Measurements from ENCODE around the gene MFSD6.

DNA sequence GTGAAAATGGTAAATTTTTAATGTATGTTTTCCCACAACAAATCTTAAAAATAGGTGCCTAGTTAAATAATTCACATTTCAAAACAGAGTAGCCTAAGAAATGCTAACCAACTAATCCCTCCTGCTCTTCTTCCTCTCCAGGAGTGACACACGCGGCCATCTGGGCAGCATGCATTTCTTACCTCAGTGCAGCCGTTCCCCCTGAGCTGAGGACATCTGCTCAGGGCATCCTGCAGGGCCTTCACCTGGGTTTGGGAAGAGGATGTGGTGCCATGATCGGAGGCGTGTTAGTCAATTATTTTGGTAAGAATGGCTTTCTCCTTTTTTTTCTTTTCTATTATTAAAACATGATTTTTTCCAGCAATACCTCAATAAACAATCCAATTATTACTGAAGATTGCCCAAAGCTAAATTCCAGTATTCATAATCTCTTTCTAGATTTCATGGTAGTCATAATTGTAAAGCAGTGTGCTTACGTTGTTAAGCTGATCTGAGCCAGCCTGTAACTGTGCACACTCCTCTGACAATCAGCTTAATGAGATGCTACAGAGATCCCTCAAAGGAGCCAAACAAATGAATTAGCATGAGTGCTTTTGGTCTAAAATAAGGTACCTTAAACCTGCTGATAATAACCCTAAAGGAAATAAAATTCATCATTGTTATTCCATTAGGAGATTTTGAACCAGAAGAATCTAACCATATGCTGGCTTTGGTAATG is 80.5 kb downstream of the MFSD6 start:
- TF ChIP-seq, protein P1, sequence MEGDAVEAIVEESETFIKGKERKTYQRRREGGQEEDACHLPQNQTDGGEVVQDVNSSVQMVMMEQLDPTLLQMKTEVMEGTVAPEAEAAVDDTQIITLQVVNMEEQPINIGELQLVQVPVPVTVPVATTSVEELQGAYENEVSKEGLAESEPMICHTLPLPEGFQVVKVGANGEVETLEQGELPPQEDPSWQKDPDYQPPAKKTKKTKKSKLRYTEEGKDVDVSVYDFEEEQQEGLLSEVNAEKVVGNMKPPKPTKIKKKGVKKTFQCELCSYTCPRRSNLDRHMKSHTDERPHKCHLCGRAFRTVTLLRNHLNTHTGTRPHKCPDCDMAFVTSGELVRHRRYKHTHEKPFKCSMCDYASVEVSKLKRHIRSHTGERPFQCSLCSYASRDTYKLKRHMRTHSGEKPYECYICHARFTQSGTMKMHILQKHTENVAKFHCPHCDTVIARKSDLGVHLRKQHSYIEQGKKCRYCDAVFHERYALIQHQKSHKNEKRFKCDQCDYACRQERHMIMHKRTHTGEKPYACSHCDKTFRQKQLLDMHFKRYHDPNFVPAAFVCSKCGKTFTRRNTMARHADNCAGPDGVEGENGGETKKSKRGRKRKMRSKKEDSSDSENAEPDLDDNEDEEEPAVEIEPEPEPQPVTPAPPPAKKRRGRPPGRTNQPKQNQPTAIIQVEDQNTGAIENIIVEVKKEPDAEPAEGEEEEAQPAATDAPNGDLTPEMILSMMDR (IDR thresholded peaks at IDR 0.05): no peak
- no peak for TF ChIP-seq POLR2A (IDR thresholded peaks at IDR 0.05)
